Choroid plexus epithelial cell (primary cell): ENCODE measurements around the gene TNIP1.

Experiments used
- DNase-seq: peaks from one replicate; pipeline ENCODE4 v3.0.0-alpha.2; 2010; ENCODE audit warnings: low read depth
- H3K4me3 ChIP-seq: 2 replicates; pipeline ENCODE4 v1.5.1; 2011; ENCODE audit warnings: low read depth, mild to moderate bottlenecking, control low read depth, low read length, moderate library complexity
- CTCF ChIP-seq: conservative IDR thresholded peaks from 2 replicates; pipeline ENCODE4 v1.5.1; 2011; ENCODE audit warnings: low read depth, mild to moderate bottlenecking, control low read depth, inconsistent platforms, low read length, moderate library complexity

The TNIP1 gene

GRCh38 chr5:151041577-151042268 is 39.1 kb downstream of the TNIP1 start:
- H3K4me3 ChIP-seq: no peak overlapping the region
- no peak for TF ChIP-seq CTCF
- no peak for DNase-seq

- DNase-seq: peak; percentile 70
- peak; percentile 37 for TF ChIP-seq CTCF
- H3K4me3 ChIP-seq: no peak overlapping the region
Measured at GRCh38 chr5:151040211-151040747, 40.6 kb downstream of the TNIP1 start.

DNA sequence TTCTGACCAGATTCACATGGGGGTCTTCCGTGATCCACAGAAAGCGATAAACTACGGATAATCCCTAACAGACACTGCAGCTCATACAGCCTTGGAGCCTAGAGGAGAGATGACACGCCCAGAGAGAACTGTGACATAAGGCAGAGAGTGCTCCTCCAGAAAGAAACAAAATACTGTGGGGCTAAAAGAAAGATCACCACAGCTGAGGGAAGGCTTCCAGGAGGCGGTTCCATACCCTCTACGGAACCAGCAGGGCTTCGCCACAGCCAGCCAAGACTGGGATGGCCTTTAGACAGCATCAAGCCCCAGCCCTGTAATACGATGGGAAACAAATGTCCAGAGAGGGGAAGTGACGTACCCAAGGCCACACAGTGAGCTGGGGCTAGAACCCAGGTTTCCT is 41.2 kb downstream of the TNIP1 start:
- TF ChIP-seq CTCF: no peak
- DNase-seq: no peak
- H3K4me3 ChIP-seq: no peak overlapping the region

- no peak for TF ChIP-seq CTCF
- no peak overlapping the region for H3K4me3 ChIP-seq
- DNase-seq: no peak
Measured at GRCh38 chr5:151038801-151039238, 42.0 kb downstream of the TNIP1 start.

DNA sequence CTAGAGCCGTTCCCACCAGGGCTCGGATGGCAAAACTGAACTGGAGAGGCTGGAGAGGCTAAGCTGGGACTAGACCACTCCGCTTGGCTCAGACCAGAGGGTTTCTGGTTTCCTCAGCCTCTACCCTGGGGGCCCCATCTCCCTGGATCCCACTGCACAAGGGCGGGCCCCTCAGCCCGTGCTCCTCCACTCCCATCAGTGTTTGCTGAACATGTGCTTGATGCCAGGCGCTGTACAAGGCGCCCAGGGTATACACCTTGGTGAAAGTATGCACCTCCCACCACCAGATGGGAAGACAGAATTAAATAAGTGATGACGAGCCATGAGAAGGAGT is 42.5 kb downstream of the TNIP1 start:
- DNase-seq: no peak
- no peak for TF ChIP-seq CTCF
- H3K4me3 ChIP-seq: no peak overlapping the region

- DNase-seq: peak; percentile 80
- H3K4me3 ChIP-seq: no peak overlapping the region
- TF ChIP-seq CTCF: no peak
Measured at GRCh38 chr5:151037561-151038411, 43.0 kb downstream of the TNIP1 start.
